Bronchial epithelial cell (primary cell): ENCODE results near the gene CEP112. TPM values are rescaled to one million over a fixed set of nuclear protein-coding genes. Genes with fewer than 3 reads are reported as not detected.

Experiments
- DNase-seq: peaks from one replicate; pipeline ENCODE4 v3.0.0-alpha.2; 2010; ENCODE audit warnings: low read depth
- FAIRE-seq: peaks from 2 replicates; lab custom pipeline; 2011; peaks lifted over from hg19 to GRCh38; lab: Jason Lieb, UNC
- H3K27me3 ChIP-seq: 2 replicates; pipeline ENCODE4 v1.5.1; 2011; ENCODE audit warnings: low read length; ENCODE audit not compliant: control insufficient read depth, insufficient read depth
- H3K36me3 ChIP-seq: 2 replicates; pipeline ENCODE4 v1.5.1; 2011; ENCODE audit warnings: low read length; ENCODE audit not compliant: control insufficient read depth, insufficient read depth
- H3K4me3 ChIP-seq: 2 replicates; pipeline ENCODE4 v1.5.1; 2011; ENCODE audit warnings: mild to moderate bottlenecking, low read depth, low read length, control low read depth
- CTCF ChIP-seq: IDR thresholded peaks from 2 replicates; pipeline ENCODE4 v1.5.1; 2011; ENCODE audit warnings: mild to moderate bottlenecking, moderate library complexity, low read length, control low read depth, inconsistent platforms; ENCODE audit not compliant: insufficient read depth, severe bottlenecking
- total RNA-seq: library from RNA; depleted of rRNA; stranded (reverse); fragments of >200 nt; gene quantifications from 2 replicates; pipeline ENCODE4 v1.2.1, GENCODE V29; 2014

The CEP112 gene
- total RNA-seq, 1 donor from 2014 or later = 2.4 TPM

GRCh38 chr17:65865715-65866425, 326.1 kb downstream of the CEP112 start:
- Histone ChIP-seq H3K36me3 (no peaks in the 10 kb centered on the region), H3K27me3 (no peaks in the 10 kb centered on the region), H3K4me3 (no peak overlapping the region)
- FAIRE-seq (no peak), DNase-seq (no peak)
- TF ChIP-seq CTCF = no peak

- DNase-seq (no peak), FAIRE-seq (no peak)
- no peaks in the 10 kb centered on the region for H3K27me3 ChIP-seq
- H3K36me3 ChIP-seq = no peaks in the 10 kb centered on the region
- TF ChIP-seq CTCF = no peak
- H3K4me3 ChIP-seq = no peak overlapping the region
These were observed 327.5 kb downstream of the CEP112 start for GRCh38 chr17:65864394-65864793.

- no peak for FAIRE-seq
These were observed 334.2 kb downstream of the CEP112 start for GRCh38 chr17:65857718-65858117.

GRCh38 chr17:65856865-65857264, 335.1 kb downstream of the CEP112 start:
- DNase-seq = peak; percentile 62
- Histone ChIP-seq H3K4me3 (no peak overlapping the region), H3K27me3 (no peaks in the 10 kb centered on the region), H3K36me3 (no peaks in the 10 kb centered on the region)
- FAIRE-seq = no peak
- TF ChIP-seq CTCF = no peak

More at GRCh38 chr17:65857718-65858117, 334.2 kb downstream of the CEP112 start:
- TF ChIP-seq CTCF = no peak
- H3K36me3 ChIP-seq = no peaks in the 10 kb centered on the region
- no peak overlapping the region for H3K4me3 ChIP-seq
- no peak for DNase-seq
- H3K27me3 ChIP-seq = no peaks in the 10 kb centered on the region

- DNase-seq (no peak), FAIRE-seq (no peak)
- no peaks in the 10 kb centered on the region for H3K27me3 ChIP-seq
- no peak for TF ChIP-seq CTCF
- H3K4me3 ChIP-seq = no peak overlapping the region
- H3K36me3 ChIP-seq = no peaks in the 10 kb centered on the region
These were observed 336.3 kb downstream of the CEP112 start for GRCh38 chr17:65855675-65856074.

GRCh38 chr17:65855245-65855644, 336.7 kb downstream of the CEP112 start:
- DNase-seq = peak; percentile 98
- H3K4me3 ChIP-seq = no peak overlapping the region
- peak; percentile 96 for FAIRE-seq
- no peaks in the 10 kb centered on the region for H3K36me3 ChIP-seq
- H3K27me3 ChIP-seq = no peaks in the 10 kb centered on the region
- TF ChIP-seq CTCF = no peak
